Measurements from ENCODE around the gene GSDME.

Gene GSDME

GRCh38 chr7:24754906-24755506 is 2.3 kb downstream of the GSDME start:
- H3K4me3 ChIP-seq (replicated peaks; ENCODE audit: low read depth, low read length): no peak overlapping the region
- no peak for TF ChIP-seq CTCF (IDR thresholded peaks at IDR 0.05; ENCODE audit: low read length, missing control alignments)
- DNase-seq (ENCODE audit: low read depth): no peak

GRCh38 chr7:24752073-24752800 is 5.0 kb downstream of the GSDME start:
- no peak for DNase-seq (ENCODE audit: low read depth)
- no peak for TF ChIP-seq CTCF (IDR thresholded peaks at IDR 0.05; ENCODE audit: low read length, missing control alignments)
- H3K4me3 ChIP-seq (replicated peaks; ENCODE audit: low read depth, low read length): no peak overlapping the region

GRCh38 chr7:24751484-24751883 is 5.8 kb downstream of the GSDME start:
- no peak overlapping the region for H3K4me3 ChIP-seq (replicated peaks; ENCODE audit: low read depth, low read length)
- TF ChIP-seq CTCF (IDR thresholded peaks at IDR 0.05; ENCODE audit: low read length, missing control alignments): no peak

GRCh38 chr7:24750441-24751055 is 6.7 kb downstream of the GSDME start:
- no peak for TF ChIP-seq CTCF (IDR thresholded peaks at IDR 0.05; ENCODE audit: low read length, missing control alignments)
- peak; percentile 25 for DNase-seq (ENCODE audit: low read depth)

More at GRCh38 chr7:24751484-24751883, 5.8 kb downstream of the GSDME start:
- peak; percentile 27 for DNase-seq (ENCODE audit: low read depth)

GRCh38 chr7:24748521-24748920 is 8.7 kb downstream of the GSDME start:
- no peak for DNase-seq (ENCODE audit: low read depth)

More at GRCh38 chr7:24750441-24751055, 6.7 kb downstream of the GSDME start:
- H3K4me3 ChIP-seq (replicated peaks; ENCODE audit: low read depth, low read length): no peak overlapping the region

GRCh38 chr7:24745355-24745754 is 11.9 kb downstream of the GSDME start:
- TF ChIP-seq CTCF (IDR thresholded peaks at IDR 0.05; ENCODE audit: low read length, missing control alignments): no peak

More at GRCh38 chr7:24748521-24748920, 8.7 kb downstream of the GSDME start:
- TF ChIP-seq CTCF (IDR thresholded peaks at IDR 0.05; ENCODE audit: low read length, missing control alignments): no peak
- no peak overlapping the region for H3K4me3 ChIP-seq (replicated peaks; ENCODE audit: low read depth, low read length)

More at GRCh38 chr7:24745355-24745754, 11.9 kb downstream of the GSDME start:
- H3K4me3 ChIP-seq (replicated peaks; ENCODE audit: low read depth, low read length): no peak overlapping the region
- DNase-seq (ENCODE audit: low read depth): no peak
